ENCODE results near the gene EPS15.
"Not testable (repeated sequence)": the region's sequence is repeated elsewhere in the genome, so short reads cannot be mapped to it uniquely, and the experiment has no call there.

EPS15 gene

GRCh38 chr1:51542158-51542953, 23.3 kb upstream of the EPS15 start:
- DNase-seq = no peak

GRCh38 chr1:51541313-51542050, 22.4 kb upstream of the EPS15 start:
- DNase-seq = no peak

GRCh38 chr1:51537568-51537967, 18.5 kb upstream of the EPS15 start:
- DNase-seq = no peak

- no peak for DNase-seq
Measured at GRCh38 chr1:51535006-51535592, 16.0 kb upstream of the EPS15 start.

GRCh38 chr1:51534447-51534846, 15.4 kb upstream of the EPS15 start:
- no peak for DNase-seq

- DNase-seq = no peak
Measured at GRCh38 chr1:51532853-51533252, 13.8 kb upstream of the EPS15 start.

GRCh38 chr1:51530447-51530846, 11.4 kb upstream of the EPS15 start:
- not testable (repeated sequence) for DNase-seq

- DNase-seq = no peak
Measured at GRCh38 chr1:51527144-51527543, 8.1 kb upstream of the EPS15 start.

GRCh38 chr1:51526248-51526647, 7.2 kb upstream of the EPS15 start:
- no peak for DNase-seq

- no peak for DNase-seq
Measured at GRCh38 chr1:51525295-51525694, 6.2 kb upstream of the EPS15 start.

- DNase-seq = no peak
Measured at GRCh38 chr1:51524817-51525216, 5.8 kb upstream of the EPS15 start.

GRCh38 chr1:51523931-51524330, 4.9 kb upstream of the EPS15 start:
- no peak for DNase-seq

- no peak for DNase-seq
Measured at GRCh38 chr1:51520700-51521248, 1.7 kb upstream of the EPS15 start.

- no peak for DNase-seq
Measured at GRCh38 chr1:51519865-51520699, 1.0 kb upstream of the EPS15 start.

- DNase-seq = no peak
Measured at GRCh38 chr1:51518586-51519047, 449 bp downstream of the EPS15 start.

- no peak for DNase-seq
Measured at GRCh38 chr1:51518033-51518585, 957 bp downstream of the EPS15 start.

GRCh38 chr1:51517361-51518032, 1.6 kb downstream of the EPS15 start:
- DNase-seq = no peak

GRCh38 chr1:51516649-51517158, 2.4 kb downstream of the EPS15 start:
- no peak for DNase-seq

- DNase-seq = no peak
Measured at GRCh38 chr1:51515982-51516648, 3.0 kb downstream of the EPS15 start.

GRCh38 chr1:51515312-51515960, 3.6 kb downstream of the EPS15 start:
- DNase-seq = no peak
